WTC11 (cell line): ENCODE results near the gene STIM2. TPM values are rescaled to one million over a fixed set of nuclear protein-coding genes. Genes with fewer than 3 reads are reported as not detected.

Experiments used
- ATAC-seq: fragments of 200-7000 bp; cut with Tn5 transposase; 2 replicates; pipeline ENCODE4 v1.10.0; 2021; ENCODE audit warnings: mild to moderate bottlenecking, moderate library complexity
- CTCF ChIA-PET: fragments of 300-600 bp; sonication (Branson Sonifier 250); formaldehyde crosslinking; loops from one replicate; lab custom pipeline; 2021; ENCODE audit warnings: antibody characterized with exemption; lab: Charles Lee
- POLR2A ChIA-PET: fragments of 350-600 bp; sonication (Branson Sonifier 250); formaldehyde crosslinking; loops from one replicate; lab custom pipeline; 2021; ENCODE audit warnings: antibody characterized with exemption; lab: Charles Lee
- DNase-seq: peaks from one replicate; pipeline ENCODE4 v3.0.0; 2021; ENCODE audit warnings: low spot score
- H3K27ac Mint-ChIP-seq: 2 replicates; pipeline ENCODE4 v1.8.0; 2021; ENCODE audit warnings: mixed read lengths
- H3K27me3 Mint-ChIP-seq: 2 replicates; pipeline ENCODE4 v1.8.0; 2021; ENCODE audit warnings: low read depth, mild to moderate bottlenecking, moderate library complexity, mixed read lengths
- H3K36me3 Mint-ChIP-seq: 2 replicates; pipeline ENCODE4 v1.8.0; 2021; ENCODE audit warnings: mixed read lengths
- H3K4me1 Mint-ChIP-seq: 2 replicates; pipeline ENCODE4 v1.8.0; 2022; ENCODE audit warnings: mixed read lengths
- H3K4me3 Mint-ChIP-seq: 2 replicates; pipeline ENCODE4 v1.8.0; 2021; ENCODE audit warnings: mild to moderate bottlenecking, moderate library complexity, mixed read lengths
- H3K9me3 Mint-ChIP-seq: 2 replicates; pipeline ENCODE4 v1.8.0; 2021; ENCODE audit warnings: mixed read lengths
- CREB1 ChIP-seq: sonication (generic); formaldehyde crosslinking; IDR thresholded peaks from 2 replicates; pipeline ENCODE4 v1.8.0; 2023; ENCODE audit warnings: mild to moderate bottlenecking, missing genetic modification reagents
- ELF4 ChIP-seq: sonication (generic); formaldehyde crosslinking; IDR thresholded peaks from 2 replicates; pipeline ENCODE4 v1.8.1; 2022; ENCODE audit warnings: low read depth, mild to moderate bottlenecking, moderate library complexity, missing genetic modification reagents
- EMX1 ChIP-seq: fragments of 250-450 bp; sonication (Bioruptor Pico); IDR thresholded peaks from 2 replicates; pipeline ENCODE4 v1.8.0; 2021; ENCODE audit warnings: mild to moderate bottlenecking
- FOXK1 ChIP-seq: sonication (generic); formaldehyde crosslinking; IDR thresholded peaks from 2 replicates; pipeline ENCODE4 v1.8.0; 2022; ENCODE audit warnings: mild to moderate bottlenecking, moderate library complexity, missing genetic modification reagents
- FOXP1 ChIP-seq: sonication (generic); formaldehyde crosslinking; IDR thresholded peaks from 2 replicates; pipeline ENCODE4 v1.8.0; 2022; ENCODE audit warnings: missing genetic modification reagents, mild to moderate bottlenecking, moderate library complexity, borderline replicate concordance
- NFE2L1 ChIP-seq: sonication (generic); formaldehyde crosslinking; IDR thresholded peaks from 2 replicates; pipeline ENCODE4 v1.8.1; 2023; ENCODE audit warnings: missing genetic modification reagents
- OVOL2 ChIP-seq: fragments of 250-450 bp; sonication (Bioruptor Pico); IDR thresholded peaks from 2 replicates; pipeline ENCODE4 v1.9.0; 2021; ENCODE audit warnings: mild to moderate bottlenecking, borderline replicate concordance
- PRRX2 ChIP-seq: fragments of 250-450 bp; sonication (Bioruptor Pico); IDR thresholded peaks from 2 replicates; pipeline ENCODE4 v1.8.0; 2021; ENCODE audit warnings: mild to moderate bottlenecking
- RELA ChIP-seq: sonication (generic); formaldehyde crosslinking; IDR thresholded peaks from 2 replicates; pipeline ENCODE4 v1.8.1; 2022; ENCODE audit warnings: missing genetic modification reagents, mild to moderate bottlenecking, borderline replicate concordance
- RORB ChIP-seq: fragments of 250-450 bp; sonication (Bioruptor Pico); IDR thresholded peaks from 2 replicates; pipeline ENCODE4 v1.9.0; 2021; ENCODE audit warnings: mild to moderate bottlenecking
- SP1 ChIP-seq: sonication (generic); formaldehyde crosslinking; conservative IDR thresholded peaks from 2 replicates; pipeline ENCODE4 v1.8.1; 2022; ENCODE audit warnings: missing genetic modification reagents
- ZNF263 ChIP-seq: sonication (generic); formaldehyde crosslinking; IDR thresholded peaks from 2 replicates; pipeline ENCODE4 v1.8.1; 2022; ENCODE audit warnings: low read depth, mild to moderate bottlenecking, moderate library complexity, missing genetic modification reagents
- ZNF317 ChIP-seq: sonication (generic); formaldehyde crosslinking; IDR thresholded peaks from 2 replicates; pipeline ENCODE4 v1.8.1; 2023; ENCODE audit warnings: low read depth, mild to moderate bottlenecking, moderate library complexity, missing genetic modification reagents, borderline replicate concordance
- ZNF396 ChIP-seq: fragments of 250-450 bp; sonication (Bioruptor Pico); IDR thresholded peaks from 2 replicates; pipeline ENCODE4 v1.8.0; 2021; ENCODE audit warnings: mild to moderate bottlenecking, moderate library complexity, borderline replicate concordance
- ZNF423 ChIP-seq: fragments of 250-450 bp; sonication (Bioruptor Pico); IDR thresholded peaks from 2 replicates; pipeline ENCODE4 v2.1.2; 2022; ENCODE audit warnings: mild to moderate bottlenecking, moderate library complexity
- ZNF671 ChIP-seq: fragments of 250-450 bp; sonication (Bioruptor Pico); IDR thresholded peaks from 2 replicates; pipeline ENCODE4 v1.8.0; 2021; ENCODE audit warnings: mild to moderate bottlenecking
- total RNA-seq: library from RNA; stranded (reverse); gene quantifications from 3 replicates; pipeline ENCODE4 v1.2.3, GENCODE V29; 2021
- TF ChIP-seq, protein P1 (sequence below): sonication (generic); formaldehyde crosslinking; IDR thresholded peaks from 2 replicates; pipeline ENCODE4 v1.8.0; 2022; ENCODE audit warnings: mild to moderate bottlenecking, missing genetic modification reagents
- TF ChIP-seq, protein P2 (sequence below): fragments of 250-450 bp; sonication (Bioruptor Pico); IDR thresholded peaks from 2 replicates; pipeline ENCODE4 v1.9.0; 2021; ENCODE audit warnings: mild to moderate bottlenecking
- TF ChIP-seq, protein P3 (sequence below): sonication (generic); formaldehyde crosslinking; IDR thresholded peaks from 2 replicates; pipeline ENCODE4 v1.8.1; 2022; ENCODE audit warnings: low read depth, mild to moderate bottlenecking, moderate library complexity, missing genetic modification reagents, borderline replicate concordance
- TF ChIP-seq, protein P4 (sequence below): fragments of 200-600 bp; IDR thresholded peaks from 2 replicates; pipeline ENCODE4 v1.8.0; 2022; ENCODE audit warnings: antibody characterized with exemption
- TF ChIP-seq, protein P5 (sequence below): fragments of 250-450 bp; sonication (Bioruptor Pico); IDR thresholded peaks from 2 replicates; pipeline ENCODE4 v1.9.0; 2021; ENCODE audit warnings: moderate library complexity, mild to moderate bottlenecking, inconsistent platforms, borderline replicate concordance
- TF ChIP-seq, protein P6 (sequence below): sonication (generic); formaldehyde crosslinking; IDR thresholded peaks from 2 replicates; pipeline ENCODE4 v1.8.1; 2022; ENCODE audit warnings: low read depth, missing genetic modification reagents, borderline replicate concordance
- TF ChIP-seq, protein P7 (sequence below): sonication (generic); formaldehyde crosslinking; IDR thresholded peaks from 2 replicates; pipeline ENCODE4 v1.8.0; 2022; ENCODE audit warnings: mild to moderate bottlenecking, missing genetic modification reagents

Gene STIM2
- total RNA-seq, 1 experiment from 2014 or later, result 22.4 TPM

DNA sequence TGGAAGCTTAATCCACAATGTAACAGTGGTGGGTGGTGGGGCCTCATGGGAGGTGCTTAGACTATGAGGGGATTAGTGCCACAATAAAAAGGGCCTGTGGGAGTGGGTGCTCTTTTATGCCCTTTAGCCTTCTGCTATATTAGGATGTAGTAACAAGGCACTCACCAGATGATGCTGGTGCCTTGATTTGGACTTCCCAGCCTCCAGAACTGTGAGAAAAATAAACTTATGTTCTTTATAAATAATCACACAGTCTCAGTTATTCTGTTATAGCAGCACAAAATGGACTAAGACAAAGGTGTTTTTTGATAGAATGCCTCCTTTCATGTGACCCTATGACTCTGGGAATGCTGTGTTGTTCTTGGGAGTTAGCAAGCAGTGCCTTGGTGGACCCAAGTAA lies 89.8 kb downstream of the STIM2 start:
- Mint-ChIP-seq H3K27me3 (no peaks in the 10 kb centered on the region), H3K4me3 (no peak overlapping the region), H3K4me1 (no peaks in the 10 kb centered on the region; the same call in 1 of the 2 replicates), H3K27ac (no peak overlapping the region), H3K36me3 (0 out of 2 replicates have a peak, but pooled peaks cover 8% of the 10 kb centered on the region), H3K9me3 (peaks cover 15% of the 10 kb centered on the region)
- ATAC-seq (no peak), DNase-seq (no peak)
- POLR2A ChIA-PET, result no interaction called here
- TF ChIP-seq, protein P1, sequence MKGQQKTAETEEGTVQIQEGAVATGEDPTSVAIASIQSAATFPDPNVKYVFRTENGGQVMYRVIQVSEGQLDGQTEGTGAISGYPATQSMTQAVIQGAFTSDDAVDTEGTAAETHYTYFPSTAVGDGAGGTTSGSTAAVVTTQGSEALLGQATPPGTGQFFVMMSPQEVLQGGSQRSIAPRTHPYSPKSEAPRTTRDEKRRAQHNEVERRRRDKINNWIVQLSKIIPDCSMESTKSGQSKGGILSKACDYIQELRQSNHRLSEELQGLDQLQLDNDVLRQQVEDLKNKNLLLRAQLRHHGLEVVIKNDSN (CRISPR knock-in tag), result no peak
- TF ChIP-seq SP1 (CRISPR knock-in tag) (no peak), RELA (CRISPR knock-in tag) (no peak), ZNF396 (CRISPR knock-in tag) (no peak), FOXK1 (CRISPR knock-in tag) (no peak), CREB1 (no peak), FOXP1 (CRISPR knock-in tag) (no peak), PRRX2 (CRISPR knock-in tag) (no peak)
- TF ChIP-seq, protein P2, sequence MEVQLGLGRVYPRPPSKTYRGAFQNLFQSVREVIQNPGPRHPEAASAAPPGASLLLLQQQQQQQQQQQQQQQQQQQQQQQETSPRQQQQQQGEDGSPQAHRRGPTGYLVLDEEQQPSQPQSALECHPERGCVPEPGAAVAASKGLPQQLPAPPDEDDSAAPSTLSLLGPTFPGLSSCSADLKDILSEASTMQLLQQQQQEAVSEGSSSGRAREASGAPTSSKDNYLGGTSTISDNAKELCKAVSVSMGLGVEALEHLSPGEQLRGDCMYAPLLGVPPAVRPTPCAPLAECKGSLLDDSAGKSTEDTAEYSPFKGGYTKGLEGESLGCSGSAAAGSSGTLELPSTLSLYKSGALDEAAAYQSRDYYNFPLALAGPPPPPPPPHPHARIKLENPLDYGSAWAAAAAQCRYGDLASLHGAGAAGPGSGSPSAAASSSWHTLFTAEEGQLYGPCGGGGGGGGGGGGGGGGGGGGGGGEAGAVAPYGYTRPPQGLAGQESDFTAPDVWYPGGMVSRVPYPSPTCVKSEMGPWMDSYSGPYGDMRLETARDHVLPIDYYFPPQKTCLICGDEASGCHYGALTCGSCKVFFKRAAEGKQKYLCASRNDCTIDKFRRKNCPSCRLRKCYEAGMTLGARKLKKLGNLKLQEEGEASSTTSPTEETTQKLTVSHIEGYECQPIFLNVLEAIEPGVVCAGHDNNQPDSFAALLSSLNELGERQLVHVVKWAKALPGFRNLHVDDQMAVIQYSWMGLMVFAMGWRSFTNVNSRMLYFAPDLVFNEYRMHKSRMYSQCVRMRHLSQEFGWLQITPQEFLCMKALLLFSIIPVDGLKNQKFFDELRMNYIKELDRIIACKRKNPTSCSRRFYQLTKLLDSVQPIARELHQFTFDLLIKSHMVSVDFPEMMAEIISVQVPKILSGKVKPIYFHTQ (CRISPR knock-in tag), result no peak
- CTCF ChIA-PET, result no interaction called here

DNA sequence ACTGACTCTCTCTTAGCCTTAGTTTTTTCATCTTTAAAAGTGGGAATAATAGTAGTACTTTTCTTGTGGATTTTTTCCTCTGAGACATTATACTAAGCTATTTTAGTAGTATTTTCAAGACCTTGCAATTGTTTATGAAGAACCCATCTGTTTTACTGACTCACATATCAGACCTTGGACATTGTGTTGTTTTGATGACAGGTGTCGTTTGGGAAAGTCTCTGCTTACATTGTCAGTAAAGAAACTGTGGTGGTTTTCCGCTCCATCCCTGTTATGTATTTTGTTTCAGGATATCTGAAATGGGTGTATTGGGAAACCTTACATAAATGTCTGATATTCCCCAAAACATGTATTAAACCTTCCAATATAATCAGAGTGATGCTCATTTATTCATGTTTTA lies 92.2 kb downstream of the STIM2 start:
- TF ChIP-seq, protein P3, sequence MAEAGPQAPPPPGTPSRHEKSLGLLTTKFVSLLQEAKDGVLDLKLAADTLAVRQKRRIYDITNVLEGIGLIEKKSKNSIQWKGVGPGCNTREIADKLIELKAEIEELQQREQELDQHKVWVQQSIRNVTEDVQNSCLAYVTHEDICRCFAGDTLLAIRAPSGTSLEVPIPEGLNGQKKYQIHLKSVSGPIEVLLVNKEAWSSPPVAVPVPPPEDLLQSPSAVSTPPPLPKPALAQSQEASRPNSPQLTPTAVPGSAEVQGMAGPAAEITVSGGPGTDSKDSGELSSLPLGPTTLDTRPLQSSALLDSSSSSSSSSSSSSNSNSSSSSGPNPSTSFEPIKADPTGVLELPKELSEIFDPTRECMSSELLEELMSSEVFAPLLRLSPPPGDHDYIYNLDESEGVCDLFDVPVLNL (CRISPR knock-in tag), result no peak
- no peak for TF ChIP-seq ELF4 (CRISPR knock-in tag)
- TF ChIP-seq, protein P4, sequence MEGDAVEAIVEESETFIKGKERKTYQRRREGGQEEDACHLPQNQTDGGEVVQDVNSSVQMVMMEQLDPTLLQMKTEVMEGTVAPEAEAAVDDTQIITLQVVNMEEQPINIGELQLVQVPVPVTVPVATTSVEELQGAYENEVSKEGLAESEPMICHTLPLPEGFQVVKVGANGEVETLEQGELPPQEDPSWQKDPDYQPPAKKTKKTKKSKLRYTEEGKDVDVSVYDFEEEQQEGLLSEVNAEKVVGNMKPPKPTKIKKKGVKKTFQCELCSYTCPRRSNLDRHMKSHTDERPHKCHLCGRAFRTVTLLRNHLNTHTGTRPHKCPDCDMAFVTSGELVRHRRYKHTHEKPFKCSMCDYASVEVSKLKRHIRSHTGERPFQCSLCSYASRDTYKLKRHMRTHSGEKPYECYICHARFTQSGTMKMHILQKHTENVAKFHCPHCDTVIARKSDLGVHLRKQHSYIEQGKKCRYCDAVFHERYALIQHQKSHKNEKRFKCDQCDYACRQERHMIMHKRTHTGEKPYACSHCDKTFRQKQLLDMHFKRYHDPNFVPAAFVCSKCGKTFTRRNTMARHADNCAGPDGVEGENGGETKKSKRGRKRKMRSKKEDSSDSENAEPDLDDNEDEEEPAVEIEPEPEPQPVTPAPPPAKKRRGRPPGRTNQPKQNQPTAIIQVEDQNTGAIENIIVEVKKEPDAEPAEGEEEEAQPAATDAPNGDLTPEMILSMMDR, result no peak
- TF ChIP-seq, protein P5, sequence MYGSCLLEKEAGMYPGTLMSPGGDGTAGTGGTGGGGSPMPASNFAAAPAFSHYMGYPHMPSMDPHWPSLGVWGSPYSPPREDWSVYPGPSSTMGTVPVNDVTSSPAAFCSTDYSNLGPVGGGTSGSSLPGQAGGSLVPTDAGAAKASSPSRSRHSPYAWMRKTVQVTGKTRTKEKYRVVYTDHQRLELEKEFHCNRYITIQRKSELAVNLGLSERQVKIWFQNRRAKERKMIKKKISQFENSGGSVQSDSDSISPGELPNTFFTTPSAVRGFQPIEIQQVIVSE (CRISPR knock-in tag), result no peak
- TF ChIP-seq ZNF423 (CRISPR knock-in tag), result no peak
- no peak for TF ChIP-seq RORB (CRISPR knock-in tag)
- TF ChIP-seq EMX1, result no peak
- TF ChIP-seq, protein P6, sequence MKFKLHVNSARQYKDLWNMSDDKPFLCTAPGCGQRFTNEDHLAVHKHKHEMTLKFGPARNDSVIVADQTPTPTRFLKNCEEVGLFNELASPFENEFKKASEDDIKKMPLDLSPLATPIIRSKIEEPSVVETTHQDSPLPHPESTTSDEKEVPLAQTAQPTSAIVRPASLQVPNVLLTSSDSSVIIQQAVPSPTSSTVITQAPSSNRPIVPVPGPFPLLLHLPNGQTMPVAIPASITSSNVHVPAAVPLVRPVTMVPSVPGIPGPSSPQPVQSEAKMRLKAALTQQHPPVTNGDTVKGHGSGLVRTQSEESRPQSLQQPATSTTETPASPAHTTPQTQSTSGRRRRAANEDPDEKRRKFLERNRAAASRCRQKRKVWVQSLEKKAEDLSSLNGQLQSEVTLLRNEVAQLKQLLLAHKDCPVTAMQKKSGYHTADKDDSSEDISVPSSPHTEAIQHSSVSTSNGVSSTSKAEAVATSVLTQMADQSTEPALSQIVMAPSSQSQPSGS, result no peak
- no peak for TF ChIP-seq PRRX2 (CRISPR knock-in tag)
- no peak for TF ChIP-seq NFE2L1 (CRISPR knock-in tag)
- no peak for TF ChIP-seq ZNF671
- no peak for TF ChIP-seq OVOL2
- TF ChIP-seq ZNF263 (CRISPR knock-in tag), result no peak
- TF ChIP-seq, protein P7, sequence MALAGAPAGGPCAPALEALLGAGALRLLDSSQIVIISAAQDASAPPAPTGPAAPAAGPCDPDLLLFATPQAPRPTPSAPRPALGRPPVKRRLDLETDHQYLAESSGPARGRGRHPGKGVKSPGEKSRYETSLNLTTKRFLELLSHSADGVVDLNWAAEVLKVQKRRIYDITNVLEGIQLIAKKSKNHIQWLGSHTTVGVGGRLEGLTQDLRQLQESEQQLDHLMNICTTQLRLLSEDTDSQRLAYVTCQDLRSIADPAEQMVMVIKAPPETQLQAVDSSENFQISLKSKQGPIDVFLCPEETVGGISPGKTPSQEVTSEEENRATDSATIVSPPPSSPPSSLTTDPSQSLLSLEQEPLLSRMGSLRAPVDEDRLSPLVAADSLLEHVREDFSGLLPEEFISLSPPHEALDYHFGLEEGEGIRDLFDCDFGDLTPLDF (CRISPR knock-in tag), result no peak
- TF ChIP-seq ZNF317, result no peak
- H3K9me3 Mint-ChIP-seq, result peaks cover 15% of the 10 kb centered on the region
- no peaks in the 10 kb centered on the region; the same call in 1 of the 2 replicates for H3K4me1 Mint-ChIP-seq
- no peak overlapping the region for H3K4me3 Mint-ChIP-seq
- H3K27me3 Mint-ChIP-seq, result no peaks in the 10 kb centered on the region
- DNase-seq (no peak), ATAC-seq (no peak)
- H3K27ac Mint-ChIP-seq, result no peak overlapping the region
- ChIA-PET POLR2A (no interaction called here), CTCF (no interaction called here)
- 0 out of 2 replicates have a peak, but pooled peaks cover 8% of the 10 kb centered on the region for H3K36me3 Mint-ChIP-seq
